DND-41 (cell line): ENCODE measurements around the gene TMA7.

Experiments
- EZH2 ChIP-seq: IDR thresholded peaks from 3 replicates; pipeline ENCODE4 v1.6.1; 2012; ENCODE audit warnings: borderline replicate concordance, low read depth, mild to moderate bottlenecking, moderate library complexity, low read length, inconsistent platforms; ENCODE audit not compliant: severe bottlenecking
- TF ChIP-seq, protein P1 (sequence below): IDR thresholded peaks from 2 replicates; pipeline ENCODE4 v1.5.1; 2012; ENCODE audit warnings: borderline replicate concordance, low read length, moderate library complexity, mild to moderate bottlenecking; ENCODE audit not compliant: poor library complexity, severe bottlenecking; ENCODE audit errors: extremely low read depth

DNA sequence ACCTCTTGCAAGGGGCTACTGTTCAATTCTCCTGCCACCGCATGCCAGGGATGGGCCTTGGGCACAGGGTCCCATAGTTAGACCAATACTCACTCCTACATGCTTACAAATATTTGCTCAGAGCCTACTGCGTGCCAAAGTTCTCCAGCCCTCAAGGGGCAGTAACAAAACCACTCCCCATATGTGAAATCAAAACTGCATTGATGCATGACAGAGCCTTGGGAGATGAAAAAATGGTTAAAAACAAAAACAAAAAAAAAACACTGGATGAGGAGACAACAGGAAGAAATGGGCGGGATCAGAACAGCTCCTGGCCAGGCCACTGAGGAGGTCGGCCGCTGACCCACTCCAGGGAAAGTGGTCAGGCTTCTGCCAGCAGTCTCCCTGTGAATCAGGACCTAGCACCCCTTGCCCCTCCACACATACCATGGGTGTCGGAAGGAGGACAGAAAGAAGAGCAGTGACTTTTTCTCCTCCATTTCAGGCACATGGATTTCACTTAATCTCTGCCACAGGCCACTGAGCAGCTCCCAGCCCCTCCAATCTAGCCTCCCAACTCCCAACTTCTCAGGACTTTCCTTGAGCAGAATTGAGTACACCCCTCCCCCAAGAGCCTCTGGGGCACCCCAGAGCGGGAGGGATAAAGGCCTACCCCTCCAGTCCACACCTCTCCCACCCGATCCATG lies 13.0 kb upstream of the TMA7 start:
- TF ChIP-seq, protein P1, sequence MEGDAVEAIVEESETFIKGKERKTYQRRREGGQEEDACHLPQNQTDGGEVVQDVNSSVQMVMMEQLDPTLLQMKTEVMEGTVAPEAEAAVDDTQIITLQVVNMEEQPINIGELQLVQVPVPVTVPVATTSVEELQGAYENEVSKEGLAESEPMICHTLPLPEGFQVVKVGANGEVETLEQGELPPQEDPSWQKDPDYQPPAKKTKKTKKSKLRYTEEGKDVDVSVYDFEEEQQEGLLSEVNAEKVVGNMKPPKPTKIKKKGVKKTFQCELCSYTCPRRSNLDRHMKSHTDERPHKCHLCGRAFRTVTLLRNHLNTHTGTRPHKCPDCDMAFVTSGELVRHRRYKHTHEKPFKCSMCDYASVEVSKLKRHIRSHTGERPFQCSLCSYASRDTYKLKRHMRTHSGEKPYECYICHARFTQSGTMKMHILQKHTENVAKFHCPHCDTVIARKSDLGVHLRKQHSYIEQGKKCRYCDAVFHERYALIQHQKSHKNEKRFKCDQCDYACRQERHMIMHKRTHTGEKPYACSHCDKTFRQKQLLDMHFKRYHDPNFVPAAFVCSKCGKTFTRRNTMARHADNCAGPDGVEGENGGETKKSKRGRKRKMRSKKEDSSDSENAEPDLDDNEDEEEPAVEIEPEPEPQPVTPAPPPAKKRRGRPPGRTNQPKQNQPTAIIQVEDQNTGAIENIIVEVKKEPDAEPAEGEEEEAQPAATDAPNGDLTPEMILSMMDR = no peak
- TF ChIP-seq EZH2 = no peak
